GM21786 (cell line): ENCODE measurements around the gene FGB.

Experiments used
- ATAC-seq: cut with Tn5 transposase; IDR thresholded peaks from one replicate; pipeline ENCODE4 v1.9.1; 2021; ENCODE audit not compliant: unreplicated experiment

Gene FGB

DNA sequence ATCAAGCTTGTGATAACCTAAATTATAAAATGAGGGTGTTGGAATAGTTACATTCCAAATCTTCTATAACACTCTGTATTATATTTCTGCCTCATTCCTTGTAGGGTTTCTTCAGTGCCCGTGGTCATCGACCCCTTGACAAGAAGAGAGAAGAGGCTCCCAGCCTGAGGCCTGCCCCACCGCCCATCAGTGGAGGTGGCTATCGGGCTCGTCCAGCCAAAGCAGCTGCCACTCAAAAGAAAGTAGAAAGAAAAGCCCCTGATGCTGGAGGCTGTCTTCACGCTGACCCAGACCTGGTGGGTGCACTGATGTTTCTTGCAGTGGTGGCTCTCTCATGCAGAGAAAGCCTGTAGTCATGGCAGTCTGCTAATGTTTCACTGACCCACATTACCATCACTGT is 2.9 kb downstream of the FGB start:
- no peak for ATAC-seq

DNA sequence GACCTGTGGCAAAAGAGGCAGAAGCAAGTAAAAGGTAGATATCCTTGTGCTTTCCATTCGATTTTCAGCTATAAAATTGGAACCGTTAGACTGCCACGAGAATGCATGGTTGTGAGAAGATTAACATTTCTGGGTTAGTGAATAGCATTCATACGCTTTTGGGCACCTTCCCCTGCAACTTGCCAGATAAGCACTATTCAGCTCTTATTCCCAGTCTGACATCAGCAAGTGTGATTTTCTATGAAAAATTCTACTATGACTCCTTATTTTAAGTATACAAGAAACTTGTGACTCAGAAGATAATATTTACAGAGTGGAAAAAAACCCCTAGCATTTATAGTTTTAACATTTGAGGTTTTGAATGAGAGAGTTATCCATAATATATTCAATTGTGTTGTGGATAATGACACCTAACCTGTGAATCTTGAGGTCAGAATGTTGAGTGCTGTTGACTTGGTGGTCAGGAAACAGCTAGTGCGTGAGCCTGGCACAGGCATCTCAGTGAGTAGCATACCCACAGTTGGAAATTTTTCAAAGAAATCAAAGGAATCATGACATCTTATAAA is 3.9 kb downstream of the FGB start:
- no peak for ATAC-seq

DNA sequence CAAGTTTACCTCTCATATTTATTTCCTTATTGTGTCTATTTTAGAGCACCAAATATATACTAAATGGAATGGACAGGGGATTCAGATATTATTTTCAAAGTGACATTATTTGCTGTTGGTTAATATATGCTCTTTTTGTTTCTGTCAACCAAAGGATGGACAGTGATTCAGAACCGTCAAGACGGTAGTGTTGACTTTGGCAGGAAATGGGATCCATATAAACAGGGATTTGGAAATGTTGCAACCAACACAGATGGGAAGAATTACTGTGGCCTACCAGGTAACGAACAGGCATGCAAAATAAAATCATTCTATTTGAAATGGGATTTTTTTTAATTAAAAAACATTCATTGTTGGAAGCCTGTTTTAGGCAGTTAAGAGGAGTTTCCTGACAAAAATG is 6.2 kb downstream of the FGB start:
- no peak for ATAC-seq

DNA sequence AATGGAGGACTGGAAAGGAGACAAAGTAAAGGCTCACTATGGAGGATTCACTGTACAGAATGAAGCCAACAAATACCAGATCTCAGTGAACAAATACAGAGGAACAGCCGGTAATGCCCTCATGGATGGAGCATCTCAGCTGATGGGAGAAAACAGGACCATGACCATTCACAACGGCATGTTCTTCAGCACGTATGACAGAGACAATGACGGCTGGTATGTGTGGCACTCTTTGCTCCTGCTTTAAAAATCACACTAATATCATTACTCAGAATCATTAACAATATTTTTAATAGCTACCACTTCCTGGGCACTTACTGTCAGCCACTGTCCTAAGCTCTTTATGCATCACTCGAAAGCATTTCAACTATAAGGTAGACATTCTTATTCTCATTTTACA is 6.8 kb downstream of the FGB start:
- ATAC-seq, result no peak

DNA sequence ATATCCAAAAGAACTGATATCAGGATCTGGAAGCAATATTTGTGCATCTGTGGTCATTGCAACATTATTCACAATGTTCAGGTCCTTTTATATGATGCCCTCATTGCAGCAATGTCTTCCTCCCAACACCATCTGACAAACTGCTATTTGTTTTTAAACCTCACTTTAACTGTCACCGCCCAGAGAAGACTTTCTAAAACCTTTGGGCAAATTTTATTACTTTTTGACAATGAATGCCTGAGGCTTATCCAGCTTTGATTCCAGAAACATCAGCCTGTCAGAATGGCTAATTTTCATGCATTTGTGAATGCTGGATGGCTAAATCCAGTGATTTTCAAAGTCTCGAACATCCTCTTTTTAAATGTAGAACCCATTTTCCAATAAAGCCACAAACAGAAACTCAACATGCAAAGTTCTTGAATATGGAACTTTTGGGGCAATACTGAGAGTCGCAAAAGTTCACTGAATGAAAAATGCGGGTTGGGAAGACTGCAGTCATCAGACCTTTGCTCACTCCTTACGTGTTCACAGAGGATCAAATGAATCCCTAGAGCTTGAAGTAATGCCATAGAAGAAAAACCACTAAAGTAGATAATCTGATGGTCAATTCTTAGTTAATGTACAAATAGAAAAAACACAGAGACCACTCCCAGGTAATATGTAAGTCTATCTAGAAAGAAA is 10.5 kb downstream of the FGB start:
- ATAC-seq, result no peak

DNA sequence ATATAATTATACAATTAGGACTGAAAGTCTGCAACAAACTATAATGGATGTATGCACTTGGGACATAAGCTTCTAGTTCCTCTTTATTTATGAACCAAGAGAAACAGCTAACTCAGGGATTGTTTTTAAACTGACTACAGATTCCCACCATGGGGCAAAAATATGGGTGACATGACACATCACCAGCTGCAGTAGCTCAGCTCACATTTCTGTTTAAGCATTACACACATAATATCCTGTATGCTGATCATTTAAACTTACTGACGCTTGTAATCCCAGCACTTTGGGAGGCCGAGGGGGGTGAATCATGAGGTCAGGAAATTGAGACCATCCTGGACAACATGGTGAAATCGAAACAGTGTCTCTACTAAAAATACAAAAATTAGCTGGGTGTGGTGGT is 11.5 kb downstream of the FGB start:
- no peak for ATAC-seq

DNA sequence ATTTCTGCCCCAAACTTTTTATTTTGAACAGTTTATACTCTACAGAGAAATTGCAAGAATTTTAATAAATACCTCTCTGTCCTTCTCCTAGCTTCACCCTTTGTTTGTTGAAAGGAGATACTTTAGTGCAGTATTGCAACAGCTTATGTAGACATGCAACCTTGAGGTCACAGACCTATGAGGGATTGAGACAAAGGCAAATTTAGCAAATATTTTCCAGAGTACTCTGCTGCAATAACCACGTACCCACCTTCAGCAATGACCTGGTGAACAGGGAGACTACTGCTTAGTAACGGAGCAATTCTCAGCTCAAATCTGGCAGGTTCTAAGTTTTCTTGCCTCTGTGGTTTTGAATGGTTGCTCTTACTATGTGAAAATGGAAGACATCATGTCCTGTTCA is 14.5 kb downstream of the FGB start:
- ATAC-seq, result no peak

DNA sequence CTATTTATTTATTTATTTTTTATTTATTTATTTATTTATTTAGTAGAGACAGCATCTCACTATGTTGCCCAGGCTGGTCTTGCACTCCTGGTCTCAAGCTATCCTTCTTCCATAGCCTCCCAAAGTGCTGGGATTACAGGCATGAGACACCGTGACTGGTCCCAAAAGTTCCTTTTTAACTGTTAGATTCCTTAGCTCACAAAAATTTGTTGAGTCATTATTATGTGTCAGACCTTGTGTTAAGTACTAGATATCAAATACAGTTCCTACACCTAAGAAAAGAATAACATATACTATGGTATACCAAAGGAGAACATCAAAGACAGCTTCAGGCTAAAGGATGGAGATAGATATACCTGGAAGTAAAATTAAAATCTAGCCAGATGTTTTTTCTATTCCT is 16.1 kb downstream of the FGB start:
- no peak for ATAC-seq

DNA sequence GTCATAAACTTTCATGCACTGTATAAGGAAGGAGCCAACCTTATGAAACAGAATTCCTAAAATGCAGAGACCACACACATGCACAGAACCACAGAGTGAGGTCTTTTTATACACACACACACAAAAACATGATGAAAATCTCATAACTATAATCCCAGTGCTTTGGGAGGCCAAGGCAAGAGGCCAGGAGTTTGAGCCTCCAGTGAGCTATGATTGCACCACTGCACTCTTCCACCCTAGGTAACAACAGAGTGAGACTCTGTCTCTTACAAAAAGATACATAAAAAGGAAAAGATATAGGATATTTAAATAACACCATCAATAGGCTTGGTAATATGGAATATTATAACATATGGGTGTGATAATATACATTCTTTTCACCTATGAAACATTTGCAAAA is 17.1 kb downstream of the FGB start:
- no peak for ATAC-seq

DNA sequence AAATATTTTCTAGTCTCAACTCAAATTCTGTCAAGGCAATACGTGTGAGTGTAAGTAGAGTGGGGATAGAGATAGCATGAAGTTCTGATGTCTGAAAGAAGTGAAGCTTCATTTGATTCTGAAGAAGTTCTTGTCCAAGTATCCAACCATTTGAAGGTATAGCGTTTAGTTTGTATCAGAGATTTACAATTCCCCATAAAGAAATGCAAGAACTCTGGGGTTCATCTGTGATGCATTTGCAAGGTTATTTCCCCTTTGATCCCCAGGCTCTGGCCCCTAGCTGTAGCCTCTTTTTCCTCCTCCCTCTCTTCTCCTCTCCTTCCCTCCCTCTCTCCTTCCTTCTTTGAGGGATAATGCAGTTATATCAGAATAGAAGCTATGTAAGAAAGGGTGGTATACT is 19.9 kb downstream of the FGB start:
- no peak for ATAC-seq

DNA sequence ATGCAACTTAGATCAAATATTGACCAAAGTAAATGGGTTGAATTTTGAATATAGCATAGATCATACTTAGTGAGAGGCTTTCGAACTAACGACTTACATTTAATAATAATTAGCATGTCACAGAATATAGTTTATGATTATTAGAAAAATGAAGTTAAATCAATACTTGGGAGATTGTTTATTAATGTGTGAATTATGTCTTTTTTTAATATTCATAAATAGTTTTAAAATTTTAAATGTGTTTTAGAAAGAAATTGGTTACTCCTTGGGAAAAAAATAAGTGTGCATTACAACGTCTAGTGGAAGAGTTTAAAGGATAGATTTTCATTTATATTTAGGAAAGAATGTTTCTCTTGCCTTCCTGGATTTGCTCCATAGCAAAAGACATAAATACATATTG is 20.4 kb downstream of the FGB start:
- no peak for ATAC-seq

DNA sequence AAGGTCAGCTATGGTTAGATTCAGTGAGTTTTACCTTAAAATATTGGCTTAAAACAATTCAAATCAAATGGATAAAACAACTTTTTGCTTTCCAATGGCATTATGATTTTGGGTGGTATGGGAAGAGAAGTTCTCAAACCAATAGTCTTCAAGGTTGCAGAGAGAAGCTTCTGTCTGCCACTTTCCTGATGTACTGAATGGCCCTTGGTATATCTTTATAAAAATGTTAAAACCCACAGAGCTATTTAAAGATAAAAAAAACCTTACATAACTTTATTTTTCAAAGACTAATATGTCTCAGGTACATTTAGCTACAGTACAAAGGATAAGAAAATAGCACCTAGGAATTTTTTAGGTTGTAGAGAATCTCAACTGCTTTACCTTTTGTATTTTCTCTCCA is 20.9 kb downstream of the FGB start:
- no peak for ATAC-seq

DNA sequence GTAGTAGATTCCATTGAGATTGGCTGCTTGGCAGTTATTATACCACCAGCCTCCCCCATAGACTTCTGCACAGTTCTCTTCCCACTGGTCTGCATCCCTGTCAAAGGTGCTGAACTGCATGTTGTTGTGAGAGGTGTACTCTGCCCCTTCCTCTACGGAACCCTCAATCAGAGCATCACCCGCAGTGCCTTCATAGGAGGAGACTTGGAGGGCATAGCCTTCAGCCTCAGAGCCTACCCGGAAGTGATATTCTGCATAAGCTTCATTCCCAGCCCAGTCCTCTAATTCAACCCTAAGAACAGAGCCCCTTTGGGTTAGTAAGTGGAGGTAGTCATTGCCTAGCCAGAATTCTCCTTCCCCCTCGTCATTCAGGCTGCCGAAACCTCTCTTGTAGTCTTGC is 21.4 kb downstream of the FGB start:
- no peak for ATAC-seq

DNA sequence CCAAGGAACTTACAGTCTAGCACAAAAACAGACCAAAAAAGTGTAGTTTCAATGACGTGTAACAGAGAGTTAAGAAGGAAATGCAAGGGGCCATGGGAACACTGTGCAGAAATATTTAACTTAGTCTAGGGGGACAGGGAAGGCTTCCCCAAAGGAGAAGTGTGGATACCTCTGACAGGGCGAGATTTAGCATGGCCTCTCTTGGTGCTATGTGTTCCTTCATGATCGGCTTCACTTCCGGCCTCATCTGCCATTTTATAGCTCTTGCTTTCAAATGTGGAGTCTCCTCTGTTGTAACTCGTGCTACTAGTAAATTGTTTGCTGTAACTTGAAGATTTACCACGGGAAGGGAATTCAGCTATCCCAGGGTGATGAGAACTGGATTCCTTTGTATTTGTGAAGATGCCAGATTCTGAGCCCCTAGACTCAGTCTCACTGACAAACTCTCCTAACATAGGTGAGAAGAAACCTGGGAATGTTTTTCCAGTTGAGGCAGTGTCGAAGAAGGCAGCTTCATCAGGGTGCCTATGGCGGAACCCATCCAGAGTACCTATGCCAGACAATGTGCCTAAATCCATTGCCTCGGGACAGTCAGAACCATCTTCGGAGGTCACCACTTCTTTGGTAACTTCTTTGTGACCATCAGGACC is 22.7 kb downstream of the FGB start:
- ATAC-seq, result no peak

DNA sequence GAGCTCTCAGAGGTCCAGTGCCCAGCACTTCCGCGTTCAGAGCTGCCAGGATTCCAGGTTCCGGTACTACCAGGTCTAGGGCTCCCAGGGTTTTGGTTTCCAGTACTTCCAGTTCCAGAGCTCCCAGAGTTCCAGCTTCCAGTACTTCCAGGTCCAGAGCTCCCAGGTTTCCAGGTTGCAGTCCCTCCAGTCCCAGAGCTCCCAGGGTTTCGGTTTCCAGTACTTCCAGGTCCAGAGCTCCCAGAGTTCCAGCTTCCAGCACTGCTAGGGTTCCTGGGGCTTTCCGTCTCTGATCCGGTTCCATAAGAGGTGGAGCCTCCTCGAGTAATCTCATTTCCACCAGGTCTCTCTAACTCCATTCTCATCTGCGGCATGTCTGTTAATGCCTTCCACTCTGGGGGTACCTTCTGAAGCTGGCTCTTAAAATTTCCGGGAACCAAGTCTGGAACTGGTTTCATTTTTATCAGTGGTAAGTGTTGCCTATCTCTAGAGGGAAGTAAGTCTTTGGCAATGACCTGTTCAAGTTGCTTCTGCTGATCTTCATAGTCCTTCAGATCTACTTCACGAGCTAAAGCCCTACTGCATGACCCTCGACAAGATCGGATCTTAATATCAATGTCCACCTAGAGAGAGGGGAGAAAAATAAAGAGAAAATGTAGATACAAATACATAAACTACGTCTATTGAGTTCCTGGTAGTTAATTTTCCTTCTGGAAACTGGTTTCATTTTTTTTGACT is 23.7 kb downstream of the FGB start:
- no peak for ATAC-seq

DNA sequence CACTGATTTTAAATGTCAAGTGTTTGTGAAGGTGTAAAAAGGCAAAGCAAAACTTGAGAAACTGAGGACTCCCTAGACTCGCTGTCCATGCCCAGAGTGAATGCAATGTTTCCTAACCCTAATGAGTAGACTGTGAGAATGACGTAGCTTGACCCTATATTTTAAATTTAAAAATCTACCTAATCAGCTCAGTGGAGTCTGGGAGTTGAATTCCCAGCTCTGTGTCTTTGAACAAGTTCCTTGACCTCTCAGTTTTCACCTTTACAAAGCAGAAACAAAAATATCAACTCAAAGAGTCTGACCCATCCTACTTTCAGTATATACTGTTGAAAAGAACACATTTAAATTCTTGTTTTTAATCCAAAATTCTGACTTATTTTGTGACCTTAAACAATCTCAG is 25.4 kb downstream of the FGB start:
- no peak for ATAC-seq

DNA sequence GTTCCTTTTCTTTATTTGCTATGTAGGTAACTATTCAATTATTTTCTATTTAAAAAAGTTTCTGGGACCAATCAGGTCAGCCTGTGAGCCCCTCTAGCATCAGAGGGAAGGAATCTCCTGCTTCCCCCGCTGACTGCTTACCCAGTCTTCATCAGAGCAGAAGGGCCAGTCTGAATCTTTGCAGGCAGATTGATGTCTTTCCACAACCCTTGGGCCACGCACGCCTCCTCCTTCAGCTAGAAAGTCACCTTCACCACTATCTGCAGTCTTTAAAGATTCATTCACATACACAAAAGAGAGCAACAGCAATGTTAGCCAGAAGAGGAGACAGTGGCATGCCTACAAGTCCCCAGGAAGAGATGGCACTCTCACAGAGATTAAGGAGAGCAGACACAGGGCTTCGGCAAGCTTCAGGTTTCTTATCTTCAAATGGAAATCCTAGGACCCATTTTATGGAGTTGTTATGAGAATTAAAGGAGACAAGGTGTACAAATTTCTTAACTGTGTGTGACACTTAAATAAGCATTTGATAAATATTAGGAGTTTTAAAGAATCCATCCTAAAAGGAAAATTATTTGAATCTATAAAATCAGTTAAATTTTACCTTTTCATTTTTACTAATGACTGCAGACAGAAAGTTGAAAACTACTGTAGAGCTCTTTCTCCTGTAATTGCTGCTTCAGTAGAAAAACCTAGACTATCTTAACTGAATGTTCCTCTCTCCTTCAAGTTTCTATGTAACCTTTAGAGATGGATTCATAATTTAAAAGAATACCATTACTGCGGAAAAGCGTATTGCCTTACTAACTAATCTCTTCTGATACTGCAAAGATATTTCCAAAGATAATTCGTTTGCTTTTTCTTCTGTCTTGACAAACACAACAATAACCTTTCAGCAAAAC is 26.7 kb downstream of the FGB start:
- ATAC-seq, result no peak

DNA sequence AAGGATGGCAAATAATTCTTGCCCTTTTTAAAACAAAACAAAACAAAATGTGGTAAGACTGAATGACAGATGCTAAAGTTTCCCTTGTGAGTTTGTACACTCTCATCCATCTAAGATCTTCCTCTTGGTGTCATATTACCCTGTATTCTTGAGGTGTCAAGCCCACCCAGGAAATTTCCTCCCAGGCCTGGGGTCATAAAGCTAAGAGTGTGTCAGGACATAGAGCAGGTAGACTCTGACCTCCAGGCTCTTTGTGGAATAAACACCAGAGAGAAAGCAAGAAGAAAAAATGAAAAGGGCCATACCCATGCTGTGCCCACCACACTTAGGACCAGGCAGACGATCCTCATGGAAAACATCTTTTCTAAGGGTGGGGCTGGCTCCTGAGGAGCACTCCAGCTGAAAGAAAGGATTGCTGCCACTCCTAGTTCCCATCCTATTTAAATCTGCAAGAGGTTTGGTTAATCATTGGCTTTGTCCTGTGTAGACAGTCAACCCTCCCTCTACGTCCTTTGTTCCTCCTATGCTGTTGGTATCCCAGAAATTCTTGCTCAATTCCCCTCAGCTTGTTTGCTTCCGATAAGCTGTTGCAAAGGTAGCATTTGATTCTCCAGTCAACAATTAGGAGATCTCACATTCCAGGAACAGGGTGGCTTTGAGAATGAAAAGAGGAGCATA is 27.7 kb downstream of the FGB start, which contains the start of gene FGA:
Gene FGA (minus strand): TSS at position 414 of the 678 bp plus-strand sequence. CDS start 55 bp downstream, at position 359.
- ATAC-seq, result no peak

DNA sequence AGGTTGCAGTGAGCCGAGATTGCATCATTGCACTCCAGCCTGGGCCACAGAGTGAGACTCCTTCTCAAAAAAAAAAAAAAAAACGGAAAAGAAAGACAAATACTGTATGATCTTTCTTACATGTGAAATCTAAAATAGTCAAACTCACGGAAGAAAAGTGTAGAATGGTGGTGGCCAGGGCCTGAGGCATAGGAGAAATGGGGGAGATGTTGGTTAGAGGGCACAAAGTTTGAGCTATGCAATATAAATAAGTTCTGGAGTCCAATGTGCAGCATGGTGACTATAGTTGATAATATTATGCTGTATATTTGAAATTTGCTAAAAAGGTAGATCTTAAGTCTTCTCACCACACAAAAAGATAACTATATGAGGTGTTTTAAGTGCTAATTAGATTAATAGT is 29.1 kb downstream of the FGB start:
- ATAC-seq, result no peak

DNA sequence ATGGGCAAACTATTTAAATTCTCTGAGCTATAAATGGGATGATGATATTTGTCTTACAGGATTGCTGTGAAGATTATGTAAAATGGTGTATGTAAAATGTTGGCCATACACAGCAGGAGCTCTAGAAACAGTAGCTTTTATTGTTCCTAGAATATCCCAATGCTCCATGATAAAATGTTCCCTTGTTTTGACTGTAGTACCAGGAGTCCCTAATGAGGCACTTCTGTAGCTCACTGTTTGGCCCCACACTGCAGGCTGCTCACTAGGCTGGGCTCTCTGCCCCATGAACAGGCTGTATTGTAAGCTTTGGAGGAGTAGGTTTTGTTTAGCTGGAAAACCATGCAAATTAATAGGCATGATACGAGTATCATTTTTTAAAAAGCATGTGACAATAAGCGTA is 31.1 kb downstream of the FGB start:
- no peak for ATAC-seq
